Heart left ventricle (tissue), 16 donors: ENCODE measurements around the gene STRBP. TPM values are rescaled to one million over a fixed set of nuclear protein-coding genes. Genes with fewer than 3 reads are reported as not detected.
"Not testable (repeated sequence)": the region's sequence is repeated elsewhere in the genome, so short reads cannot be mapped to it uniquely, and the experiment has no call there.

Experiments used
- ATAC-seq, 4 donors: fragments of 200-7000 bp; cut with Tn5 transposase; one replicate each; pipeline ENCODE4 v1.9.1; 2020 to 2022; ENCODE audit warnings: moderate library complexity in 4 of 4, mild to moderate bottlenecking in 3 of 4, moderate number of reproducible peaks in 1 of 4
- DNase-seq, 5 donors: peaks; one replicate each; pipeline ENCODE4 v3.0.0-alpha.2; 2020
- H3K27ac ChIP-seq, 12 donors: fragments of 200-600 bp; sonication (generic) in 4 of 12; one replicate each; pipeline versions ENCODE4 v1.5.0 to v1.8.0; 2016 to 2022; ENCODE audit warnings: mild to moderate bottlenecking in 2 of 12
- H3K27me3 ChIP-seq, 9 donors: fragments of 200-600 bp; sonication (generic) in 2 of 9; one replicate each; pipeline versions ENCODE4 v1.5.1 to v1.8.0; 2016 to 2022; ENCODE audit warnings: mild to moderate bottlenecking in 3 of 9
- H3K36me3 ChIP-seq, 9 donors: fragments of 200-600 bp; sonication (generic) in 2 of 9; one replicate each; pipeline versions ENCODE4 v1.5.0 to v1.8.0; 2018 to 2022; ENCODE audit warnings: mild to moderate bottlenecking in 2 of 9
- H3K4me1 ChIP-seq, 12 donors: fragments of 200-600 bp; sonication (generic) in 4 of 12; one replicate each; pipeline versions ENCODE4 v1.5.0 to v1.8.0; 2016 to 2022; ENCODE audit warnings: mild to moderate bottlenecking in 3 of 12
- H3K4me3 ChIP-seq, 12 donors: fragments of 200-600 bp; sonication (generic) in 4 of 12; one replicate each; pipeline versions ENCODE4 v1.5.0 to v1.8.0; 2017 to 2022; ENCODE audit warnings: mild to moderate bottlenecking in 9 of 12, moderate library complexity in 4 of 12
- H3K9me3 ChIP-seq, 12 donors: fragments of 200-600 bp; sonication (generic) in 4 of 12; one replicate each; pipeline versions ENCODE4 v1.5.0 to v1.8.0; 2016 to 2022; ENCODE audit warnings: mild to moderate bottlenecking in 1 of 12
- CTCF ChIP-seq, 12 donors: fragments of 200-600 bp; sonication (generic) in 4 of 12; IDR thresholded peaks; one replicate each; pipeline versions ENCODE4 v1.5.0 to v1.8.0; 2018 to 2022; ENCODE audit warnings: antibody characterized with exemption in 12 of 12, mild to moderate bottlenecking in 5 of 12
- POLR2A ChIP-seq, 2 donors: fragments of 450-650 bp; IDR thresholded peaks; one replicate each; pipeline ENCODE4 v1.6.1; 2017; ENCODE audit warnings: antibody characterized with exemption in 2 of 2, mild to moderate bottlenecking in 2 of 2, moderate library complexity in 2 of 2
- WGBS, 4 donors: extraction: QIAGEN DNeasy Blood & Tissue Kit in 2 of 4; methylation state at CpG; one replicate each; pipeline versions ENCODE4 v1.1.5 to v1.1.7; 2013 to 2018; 5-methylcytosine and 5-hydroxymethylcytosine counted together
- intact Hi-C, 10 donors: fragments of 100-400 bp; cut with DNase I; formaldehyde crosslinking; loops; one replicate each; pipeline versions ENCODE4 v1.11.1 to v1.14.2; 2022
- polyA plus RNA-seq, 2 donors: library from polyadenylated mRNA; stranded (reverse); fragments of 200-250 nt; gene quantifications; one replicate each; pipeline ENCODE4 v1.2.3, GENCODE V29; 2013
- total RNA-seq, 9 donors: library from RNA; depleted of rRNA in 2 of 9; stranded (reverse); fragments of >200 nt in 2 of 9; fragmentation: NEBNext Ultra II Directional in 3 of 9; extraction: Animal tissue kit (Norgen Biotek cat#: 25700) in 3 of 9; gene quantifications; one replicate each; pipeline versions ENCODE4 v1.1.0 to v1.2.4, GENCODE V29; 2016 to 2023
- donor health status: ischemic (EF 13 %, LVEDD 7.1; RV severe dilation, severe dysfunction).
- donor health status: healthy with polysubstance abuse.
- donor health status: DM: no; HTN: yes; CAD: no.
- donor health status: DM: no; HTN: no; CAD: no.
- donor health status: ischemic (EF 25% LVEDD 6.9; RV normal size, moderate dysfunction).
- donor health status: ischemic (EF 25% LVEDD 5.7; RV mildly dilated, moderate dysfunction).
- donor health status: healthy.
- donor health status: DM: yes; HTN: yes; CAD: no.
- donor health status: ischemic (EF 35%, LVEDD 5.7; RV mildly dilated, moderate dysfunction).
- donor health status: nonischemic (EF 11% LVEDD 7.7; RV severe dilation, severe dysfunction).
- donor health status: DM: yes; HTN: yes; CAD: no.
- donor health status: PGD.
- donor health status: ischemic (EF 29% LVEDD 5.4; RV normal size, mild dysfunction).
- donor health status: nonischemic (EF 23%, LVEDD 6.1; RV moderate dilation, normal function).

STRBP gene
- total and polyA plus RNA-seq, 11 donors: 5.9 to 24.4 (median 18.7) TPM

GRCh38 chr9:123201083-123201482 is 67.3 kb downstream of the STRBP start:
- intact Hi-C loops: no loop called here
- no peak for TF ChIP-seq CTCF (IDR thresholded peaks at IDR 0.05)
- TF ChIP-seq POLR2A (IDR thresholded peaks at IDR 0.05): no peak
- Histone ChIP-seq H3K9me3 (no peaks in the 10 kb centered on the region), H3K4me1 (no peaks in the 10 kb centered on the region), H3K36me3 (no peaks in the 10 kb centered on the region), H3K4me3 (no peak overlapping the region), H3K27ac (no peak overlapping the region), H3K27me3 (no peaks in the 10 kb centered on the region)
- WGBS, 4 donors: 78 to 96% (median 88%) methylated on average over 2 of the region's 2 CpGs
- DNase-seq (no peak), ATAC-seq (no peak)

- H3K4me1 ChIP-seq, H3K36me3 ChIP-seq, ATAC-seq, intact Hi-C loops, H3K4me3 ChIP-seq, H3K27ac ChIP-seq, DNase-seq, H3K27me3 ChIP-seq, H3K9me3 ChIP-seq: not testable (repeated sequence)
- WGBS, 4 donors: 94 to 96% (median 95%) methylated on average over 13 of the region's 13 CpGs
These were observed 67.9 kb downstream of the STRBP start for GRCh38 chr9:123200469-123200868.

- Histone ChIP-seq H3K27ac (no peak overlapping the region), H3K4me1 (peaks cover 0 to 5% (median 0%) of the 10 kb centered on the region in 12 donors), H3K9me3 (no peaks in the 10 kb centered on the region), H3K27me3 (no peaks in the 10 kb centered on the region), H3K4me3 (no peak overlapping the region), H3K36me3 (no peaks in the 10 kb centered on the region)
- intact Hi-C loops: no loop called here
- ATAC-seq: no peak
- no peak for DNase-seq
- WGBS, 4 donors: 98% methylated on average over 1 of the region's 1 CpG
- TF ChIP-seq CTCF (IDR thresholded peaks at IDR 0.05) (no peak), POLR2A (IDR thresholded peaks at IDR 0.05) (no peak)
These were observed 72.3 kb downstream of the STRBP start for GRCh38 chr9:123196124-123196523.

- Histone ChIP-seq H3K9me3 (no peaks in the 10 kb centered on the region), H3K4me1 (peaks cover 0 to 7% (median 0%) of the 10 kb centered on the region in 12 donors), H3K36me3 (no peaks in the 10 kb centered on the region), H3K4me3 (no peak overlapping the region), H3K27ac (no peak overlapping the region), H3K27me3 (no peaks in the 10 kb centered on the region)
- intact Hi-C loops: no loop called here
- ATAC-seq (no peak), DNase-seq (no peak)
- TF ChIP-seq POLR2A (IDR thresholded peaks at IDR 0.05) (no peak), CTCF (IDR thresholded peaks at IDR 0.05) (no peak)
- WGBS, 4 donors: 88 to 100% (median 96%) methylated on average over 1 of the region's 1 CpG
These were observed 74.4 kb downstream of the STRBP start for GRCh38 chr9:123194023-123194422.

GRCh38 chr9:123191680-123192079 is 76.7 kb downstream of the STRBP start:
- DNase-seq (no peak), ATAC-seq (no peak)
- Histone ChIP-seq H3K4me1 (peaks cover 0 to 7% (median 0%) of the 10 kb centered on the region in 12 donors), H3K9me3 (no peaks in the 10 kb centered on the region), H3K36me3 (no peaks in the 10 kb centered on the region), H3K27ac (no peak overlapping the region), H3K27me3 (no peaks in the 10 kb centered on the region), H3K4me3 (no peak overlapping the region)
- intact Hi-C loops: no loop called here
- WGBS, 4 donors: 93 to 95% (median 94%) methylated on average over 1 of the region's 1 CpG
- TF ChIP-seq CTCF (IDR thresholded peaks at IDR 0.05) (no peak), POLR2A (IDR thresholded peaks at IDR 0.05) (no peak)
